ENCODE data around the gene SRC.

The SRC gene

GRCh38 chr20:37383229-37383989 is 37.5 kb downstream of the SRC start:
- DNase-seq (ENCODE audit: low read depth), result no peak

DNA sequence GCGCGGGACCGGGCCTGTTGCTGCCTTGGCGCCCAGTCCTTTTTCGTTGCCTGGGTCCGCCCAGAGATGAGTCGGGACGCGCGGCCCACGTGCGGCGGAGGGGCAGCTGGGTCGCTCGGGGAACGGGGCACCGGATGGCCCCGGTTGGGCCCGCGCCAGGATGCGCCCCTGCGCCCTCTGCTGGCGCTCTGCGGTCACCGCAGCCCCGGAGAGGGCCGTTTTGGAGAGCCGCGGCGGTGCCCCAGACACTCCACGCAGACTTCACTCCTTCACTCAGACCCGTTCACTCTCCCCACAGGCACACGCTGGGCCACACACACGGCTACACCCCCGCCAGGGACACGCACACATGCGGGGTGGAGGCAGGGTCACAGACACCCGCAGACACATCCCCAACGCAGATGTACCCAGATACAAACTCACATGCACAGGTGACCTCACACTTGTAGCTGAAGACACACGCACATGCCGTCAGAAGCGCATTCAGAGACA is 38.8 kb downstream of the SRC start:
- DNase-seq (ENCODE audit: low read depth), result peak; percentile 65

- no peak for DNase-seq (ENCODE audit: low read depth)
Measured at GRCh38 chr20:37385176-37385575, 39.2 kb downstream of the SRC start.

GRCh38 chr20:37385659-37386504 is 39.9 kb downstream of the SRC start:
- no peak for DNase-seq (ENCODE audit: low read depth)

DNA sequence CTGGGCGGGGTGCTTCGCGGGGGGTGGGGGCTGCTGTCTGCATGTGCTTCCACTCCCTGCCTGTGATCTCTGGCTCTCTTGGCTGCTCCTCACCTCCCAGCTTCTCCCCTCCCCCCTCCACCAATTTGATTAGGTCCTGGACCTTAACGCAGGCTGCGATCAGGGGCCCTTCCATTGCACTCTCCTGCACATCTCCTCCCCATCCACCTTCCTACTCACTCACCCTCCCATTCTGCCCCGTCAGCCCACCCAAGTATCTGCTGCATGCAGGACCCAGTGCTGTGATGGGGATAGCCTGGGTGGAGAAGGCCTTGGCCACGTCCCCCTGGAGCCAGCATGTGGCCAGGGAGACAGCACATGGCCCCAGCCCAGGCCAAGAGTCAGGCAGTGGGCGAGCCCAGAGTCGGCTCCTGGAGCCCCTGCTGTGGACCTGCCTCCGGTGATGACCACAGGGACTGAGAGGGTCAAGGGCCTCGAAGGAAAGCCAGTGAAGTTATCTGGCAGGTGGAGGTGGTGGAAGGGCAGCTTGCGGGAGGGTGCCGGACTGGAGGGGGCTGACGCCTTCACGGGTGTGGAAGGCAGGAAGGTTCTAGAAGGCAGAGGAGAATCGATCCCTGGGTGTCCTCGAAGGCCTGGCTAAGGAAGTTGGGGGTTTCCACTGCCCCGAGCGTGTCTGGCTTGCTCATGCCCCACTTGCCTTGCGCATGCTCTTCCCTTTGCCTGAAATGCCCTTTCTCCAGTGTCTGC is 40.7 kb downstream of the SRC start:
- DNase-seq (ENCODE audit: low read depth), result no peak

DNA sequence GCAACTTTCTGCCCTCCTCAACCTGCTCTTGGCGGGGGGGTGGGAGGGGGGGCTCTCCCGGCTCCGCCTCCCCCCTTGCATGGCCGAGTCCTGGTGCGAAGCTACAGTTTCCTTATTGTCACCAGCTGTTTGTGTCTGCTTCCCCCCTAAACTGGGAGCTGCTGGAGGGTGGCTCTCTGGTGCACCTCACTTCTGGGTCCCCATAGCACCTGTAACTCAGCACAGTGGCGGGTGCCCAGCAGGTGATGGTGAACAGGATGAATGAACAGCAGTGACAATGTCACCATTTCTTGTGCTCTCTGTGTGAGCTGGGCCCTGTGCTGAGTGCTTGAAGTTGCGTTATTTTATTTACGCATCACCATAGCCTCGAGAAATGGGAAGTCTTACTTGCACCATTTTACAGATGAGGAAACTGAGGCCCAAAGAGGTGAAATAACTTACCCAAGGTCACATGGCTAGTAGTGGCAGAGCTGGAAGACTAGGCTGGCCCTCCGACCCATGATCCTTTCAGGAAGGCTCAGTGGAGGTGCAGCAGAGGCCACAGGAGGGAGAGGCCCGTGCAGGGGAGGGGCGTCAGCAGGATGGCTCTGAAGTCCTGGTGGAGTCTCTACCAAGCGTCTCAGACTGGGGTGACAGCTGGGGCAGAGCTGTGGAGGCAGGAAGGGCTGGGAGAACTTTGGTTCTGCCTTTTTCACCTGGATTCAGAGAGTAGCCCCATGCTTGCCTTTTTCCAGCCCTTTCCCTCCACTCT is 41.8 kb downstream of the SRC start:
- no peak for DNase-seq (ENCODE audit: low read depth)

DNA sequence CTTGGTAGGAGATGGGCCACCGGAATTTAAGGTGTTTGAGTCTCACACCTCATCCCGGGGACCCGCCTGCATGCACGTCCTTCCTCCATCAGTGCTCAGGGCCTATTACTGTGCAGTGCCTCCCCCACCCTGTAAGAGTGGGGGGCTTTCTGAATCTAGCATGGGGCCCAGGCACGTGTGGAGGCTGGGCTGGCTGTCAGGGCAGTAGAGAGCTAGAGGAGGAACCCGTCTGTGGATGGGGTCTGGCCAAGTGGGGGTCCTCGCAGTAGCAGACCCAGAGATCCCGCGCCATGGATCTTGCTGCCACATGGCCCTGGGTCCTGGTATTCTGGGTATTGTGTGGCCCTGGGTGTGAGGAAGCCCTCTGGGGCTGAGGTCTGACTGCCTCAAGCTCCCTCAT is 42.9 kb downstream of the SRC start:
- DNase-seq (ENCODE audit: low read depth), result no peak

DNA sequence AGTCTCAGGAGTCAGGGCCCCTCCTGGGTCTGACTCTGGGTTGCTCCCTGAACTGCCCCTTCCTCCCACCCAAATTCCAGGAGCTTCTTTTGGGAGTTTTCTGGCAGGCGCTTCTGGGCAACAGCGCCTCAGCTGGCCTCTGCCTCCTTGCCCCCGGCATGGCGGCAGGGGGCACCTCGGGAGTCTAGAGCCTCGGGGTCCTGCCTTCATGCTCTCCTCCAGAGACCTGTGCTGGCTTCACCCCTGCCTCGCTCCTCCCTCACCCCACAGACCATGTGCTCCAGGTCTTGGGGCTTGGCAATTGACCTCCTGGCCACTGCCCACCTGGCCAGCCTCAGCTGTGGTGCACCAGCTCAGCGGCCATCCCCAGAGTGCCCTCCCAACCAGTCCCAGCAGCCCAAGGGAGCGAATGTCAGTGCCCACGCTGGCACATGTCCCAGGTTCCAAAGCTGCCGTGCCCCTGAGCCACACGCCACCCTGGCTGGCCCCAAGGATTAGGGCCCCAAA is 43.4 kb downstream of the SRC start:
- no peak for DNase-seq (ENCODE audit: low read depth)

DNA sequence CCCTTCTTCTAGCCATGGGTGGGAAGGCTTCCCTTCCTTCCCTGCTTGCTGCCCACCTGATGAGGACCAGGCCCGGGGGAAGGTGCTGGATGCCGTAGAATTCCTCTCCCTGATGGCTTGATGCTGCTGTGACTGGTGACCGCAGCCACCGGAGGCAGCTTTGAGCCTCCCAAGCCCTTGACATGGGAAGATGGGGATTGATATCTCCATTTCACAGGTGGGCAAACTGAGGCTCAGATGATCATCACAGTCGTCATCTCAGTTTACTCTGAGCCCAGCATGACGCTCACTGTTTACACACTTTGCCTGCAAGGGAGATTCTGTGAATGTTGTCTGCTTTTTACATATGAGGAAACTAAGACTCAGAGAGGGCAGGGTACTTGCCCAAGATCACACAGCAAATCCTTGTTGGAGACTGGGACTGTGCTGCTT is 43.9 kb downstream of the SRC start:
- no peak for DNase-seq (ENCODE audit: low read depth)

DNA sequence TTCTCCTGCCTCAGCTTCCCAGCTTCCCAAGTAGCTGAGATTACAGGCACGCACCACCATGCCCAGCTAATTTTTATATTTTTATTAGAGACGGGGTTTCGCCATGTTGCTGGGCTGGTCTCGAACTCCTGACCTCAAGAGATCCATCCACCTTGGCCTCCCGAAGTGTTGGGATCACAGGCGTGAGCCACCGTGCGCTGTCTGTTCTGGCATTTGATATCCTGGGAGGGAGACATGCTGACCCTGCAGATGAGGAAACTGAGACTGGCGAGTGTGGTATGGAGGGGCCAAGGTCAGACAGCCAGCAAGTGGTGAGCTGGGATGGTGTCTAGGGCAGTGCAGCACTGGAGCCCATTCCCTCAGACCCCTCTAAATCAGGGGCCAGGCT is 44.6 kb downstream of the SRC start:
- DNase-seq (ENCODE audit: low read depth), result no peak

- DNase-seq (ENCODE audit: low read depth), result no peak
Measured at GRCh38 chr20:37390891-37391525, 45.1 kb downstream of the SRC start.

DNA sequence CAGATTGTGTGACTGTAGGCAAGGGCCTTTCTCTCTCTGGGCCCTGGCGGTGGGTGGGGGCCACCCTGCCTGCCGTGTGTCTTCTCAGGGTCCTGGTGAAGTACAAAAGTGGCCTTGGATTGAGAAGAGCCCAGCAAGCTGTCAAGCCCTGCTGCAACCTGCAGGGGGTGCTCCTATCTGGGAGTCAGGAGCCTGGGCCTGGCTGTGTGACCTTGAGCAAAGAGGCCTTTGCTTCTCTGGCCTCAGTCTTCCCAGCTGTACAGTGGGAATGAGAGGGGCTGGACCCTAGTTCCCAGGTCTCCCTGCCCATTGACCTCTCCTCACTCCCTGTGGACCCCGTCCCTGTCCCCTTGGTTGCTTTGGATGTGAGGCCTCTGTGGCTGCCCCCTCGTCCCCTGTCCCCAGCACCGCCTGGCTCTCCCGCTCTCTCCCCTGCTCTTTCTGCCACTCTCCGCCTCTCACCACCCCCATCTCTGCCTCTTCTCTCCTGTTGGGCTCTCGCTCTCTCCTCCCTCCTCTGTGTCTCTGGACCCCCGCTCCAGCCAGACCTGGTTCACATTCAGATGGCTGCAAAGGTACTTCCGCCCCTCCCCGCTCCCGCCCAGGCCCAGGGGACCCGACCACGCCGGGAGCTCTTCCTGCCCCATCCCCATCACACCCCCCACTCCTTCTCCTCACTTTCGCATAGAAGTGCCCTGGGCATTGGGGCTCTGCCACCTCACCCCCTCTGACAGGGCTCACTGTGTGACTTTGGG is 46.7 kb downstream of the SRC start:
- DNase-seq (ENCODE audit: low read depth), result no peak

DNA sequence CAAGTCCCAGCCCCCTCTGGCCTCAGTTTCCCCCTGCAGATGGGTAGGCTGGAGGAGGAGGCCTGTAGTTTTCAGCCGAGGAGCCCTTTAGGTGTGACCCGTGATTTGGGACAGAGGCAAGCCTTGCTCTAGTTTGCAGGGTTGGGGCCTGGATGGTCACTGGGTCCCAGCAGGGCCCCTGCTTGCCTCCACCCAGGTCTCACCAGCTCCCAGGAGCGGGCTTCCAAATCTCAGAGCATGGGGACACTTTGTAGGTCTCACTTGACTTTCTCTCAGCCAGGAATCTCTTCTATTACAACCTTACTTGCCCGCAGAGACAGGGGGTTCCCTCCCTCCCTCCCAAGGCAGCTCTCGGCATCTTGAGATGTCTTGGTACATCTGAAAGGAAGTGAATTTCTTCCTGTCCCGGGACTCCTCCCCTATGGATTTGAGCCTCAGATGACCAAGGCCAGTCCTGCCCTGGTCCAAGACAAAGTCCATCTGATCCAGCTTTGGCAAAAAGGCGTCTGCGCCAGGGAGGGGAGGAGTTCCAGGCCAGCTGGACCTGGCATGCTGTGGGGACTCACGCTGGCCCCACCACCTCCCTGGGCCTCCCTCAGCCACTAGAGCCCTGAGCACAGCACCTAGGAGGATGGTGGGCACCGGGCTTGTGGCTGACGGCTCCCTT is 47.4 kb downstream of the SRC start:
- DNase-seq (ENCODE audit: low read depth), result no peak

GRCh38 chr20:37393863-37394542 is 48.1 kb downstream of the SRC start:
- DNase-seq (ENCODE audit: low read depth), result no peak

GRCh38 chr20:37394543-37395409 is 48.8 kb downstream of the SRC start:
- no peak for DNase-seq (ENCODE audit: low read depth)

GRCh38 chr20:37395410-37395797 is 49.5 kb downstream of the SRC start:
- DNase-seq (ENCODE audit: low read depth), result no peak

- no peak for DNase-seq (ENCODE audit: low read depth)
Measured at GRCh38 chr20:37395921-37396415, 50.0 kb downstream of the SRC start.

Data from stimulated activated CD4-positive, alpha-beta T cell treated with anti-CD3 and anti-CD28 coated beads, Interleukin-2, amount 100 ng/mL, for 4 hours (primary cell).